ENCODE data around the gene PACS2.
"Not testable (repeated sequence)": the region's sequence is repeated elsewhere in the genome, so short reads cannot be mapped to it uniquely, and the experiment has no call there.

PACS2 gene

GRCh38 chr14:105288936-105289335, 25.6 kb upstream of the PACS2 start:
- not testable (repeated sequence) for DNase-seq (ENCODE audit: low read depth in 2 of 2)

GRCh38 chr14:105290621-105291346, 23.8 kb upstream of the PACS2 start:
- DNase-seq (ENCODE audit: low read depth in 2 of 2): no peak

DNA sequence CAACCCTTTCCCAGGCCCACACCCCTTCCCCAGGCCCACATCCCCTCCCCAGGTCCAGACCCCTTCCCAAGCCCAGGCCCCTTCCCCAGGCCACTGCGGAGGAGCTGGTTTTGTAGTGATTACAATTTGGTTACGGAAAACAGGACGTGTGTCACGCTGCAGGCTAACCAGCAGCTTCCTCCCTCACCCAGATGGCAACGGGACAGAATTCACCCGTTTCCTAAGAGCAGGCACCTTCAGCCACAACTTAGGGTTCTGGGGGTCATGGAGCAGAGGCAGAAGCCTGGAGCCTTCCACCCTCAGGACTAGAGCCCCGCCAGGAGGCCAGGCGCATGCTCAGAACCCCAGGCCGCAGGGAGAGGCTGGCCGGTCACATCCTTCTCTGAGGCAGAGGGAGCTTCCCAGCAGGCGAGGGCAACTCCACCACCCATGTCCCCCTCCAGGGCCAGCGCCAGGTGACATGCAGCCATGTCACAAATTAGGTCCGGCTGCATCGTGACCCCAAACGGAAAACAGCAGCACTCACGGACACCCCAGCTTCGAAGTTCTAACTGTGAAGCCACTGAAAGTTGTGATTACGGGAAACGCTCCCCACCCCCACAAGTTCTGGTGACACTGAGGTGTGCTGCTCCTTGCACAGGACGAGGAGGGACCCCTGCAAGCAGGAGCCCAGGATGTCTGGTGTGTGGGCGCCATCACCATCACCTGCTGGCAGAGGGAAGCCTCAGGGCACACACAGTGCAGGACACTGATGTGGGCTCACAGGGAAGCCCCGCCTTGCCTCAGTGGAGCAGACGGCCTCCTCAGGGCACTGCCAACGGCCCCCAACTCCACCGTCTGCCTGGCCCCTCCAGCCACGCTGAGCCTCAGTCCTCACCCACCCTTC, 21.5 kb upstream of the PACS2 start:
- peak in 1 of 2 donors; percentile 42 for DNase-seq (ENCODE audit: low read depth in 2 of 2)

DNA sequence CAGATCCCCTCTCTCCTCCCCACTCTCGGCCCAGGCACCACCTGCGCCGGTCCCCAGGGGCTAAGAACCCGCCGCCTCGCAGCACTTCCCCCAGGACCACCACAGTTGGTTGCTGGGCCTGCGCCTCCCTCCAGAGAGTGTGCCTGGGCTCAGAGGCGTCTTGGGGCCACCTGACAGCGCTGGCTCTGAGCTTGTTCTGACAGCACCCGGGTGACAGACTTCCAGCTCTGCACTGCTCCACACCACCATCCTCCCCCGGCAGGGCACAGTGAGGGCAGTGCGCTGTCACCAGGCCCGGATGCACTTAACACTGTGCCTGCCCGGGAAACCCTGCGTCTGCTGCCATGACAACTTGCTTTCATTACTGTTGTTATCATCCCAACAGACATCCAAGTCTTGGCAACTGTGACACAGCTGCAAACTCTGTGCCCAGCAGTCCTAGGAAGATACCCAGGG, 20.4 kb upstream of the PACS2 start:
- peak; percentile 38 to 44 for DNase-seq (ENCODE audit: low read depth in 2 of 2)

GRCh38 chr14:105297311-105297710, 17.2 kb upstream of the PACS2 start:
- DNase-seq (ENCODE audit: low read depth in 2 of 2): not testable (repeated sequence)

DNA sequence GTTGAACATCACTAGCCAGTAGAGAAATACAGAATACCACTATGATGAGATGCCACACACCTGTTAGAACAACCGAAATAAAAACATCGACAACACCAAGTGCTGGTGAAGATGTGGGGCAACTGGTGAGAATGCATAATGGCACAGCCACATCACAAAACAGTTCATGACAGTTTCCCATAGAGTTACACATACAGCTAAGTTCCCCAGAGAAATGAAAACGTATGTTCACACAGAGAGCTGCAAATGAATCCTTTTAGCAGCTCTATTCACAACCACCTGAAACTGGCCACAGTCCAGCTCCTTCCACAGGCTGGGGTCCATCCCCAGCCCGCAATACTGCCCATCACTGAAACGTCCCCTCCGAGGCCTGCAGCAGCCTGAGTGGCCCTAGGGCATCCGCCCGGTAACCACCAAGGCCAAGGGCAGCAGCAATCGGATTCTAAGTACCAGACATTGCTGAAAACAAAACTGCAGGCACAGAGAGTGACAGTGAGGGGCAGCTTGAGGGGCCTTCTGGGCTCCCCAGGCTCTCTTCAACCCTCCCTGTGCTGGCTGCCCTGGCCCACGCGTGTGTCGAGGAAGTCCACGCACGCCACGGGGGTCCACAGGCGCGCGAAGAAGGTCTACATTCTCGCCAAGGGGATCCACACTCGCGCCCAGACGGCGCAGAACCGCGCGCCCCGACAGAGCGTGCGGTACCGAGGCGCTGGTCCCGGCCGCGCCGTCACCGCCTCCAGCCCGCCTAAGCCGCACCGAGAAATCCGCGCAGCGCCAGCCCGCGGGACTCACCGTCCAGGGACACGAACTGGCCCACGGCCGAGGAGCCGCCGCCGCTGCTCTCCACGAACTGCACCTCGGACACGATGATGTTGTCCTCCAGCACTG, 14.7 kb upstream of the PACS2 start:
- DNase-seq (ENCODE audit: low read depth in 2 of 2): no peak

DNA sequence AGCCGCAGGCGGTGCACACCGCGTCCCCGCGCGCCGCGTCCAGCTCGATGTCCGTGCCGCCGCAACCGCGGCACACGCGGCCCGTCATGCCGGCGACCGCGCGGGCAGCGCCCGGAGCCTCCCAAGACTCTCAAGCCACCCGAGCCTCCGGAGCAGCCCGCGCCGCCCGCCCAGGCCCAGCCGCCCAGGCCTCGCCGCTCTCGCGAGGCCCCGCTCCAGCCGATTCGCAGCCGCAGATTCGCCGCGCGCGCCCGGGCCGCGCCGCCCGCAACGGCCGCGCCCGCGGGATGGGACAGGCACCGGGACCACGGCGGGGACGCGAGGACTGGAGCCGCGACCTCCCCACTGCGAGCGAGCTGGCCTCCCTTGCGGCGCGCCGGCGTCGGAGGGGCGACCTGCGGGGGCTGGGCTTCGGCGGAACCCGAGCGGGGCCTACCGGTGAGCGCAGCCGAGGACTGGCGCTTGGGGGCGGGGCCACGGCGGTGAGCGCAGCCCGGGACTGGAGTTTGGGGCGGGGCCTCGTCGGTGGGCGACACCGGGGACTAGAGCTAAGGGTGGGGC, 13.9 kb upstream of the PACS2 start, which contains the start of gene BRF1:
TSS of gene BRF1 (minus strand) at position 460 of the 561 bp plus-strand sequence. CDS start at position 88, 372 bp downstream.
- peak; percentile 96 to 98 for DNase-seq (ENCODE audit: low read depth in 2 of 2)

GRCh38 chr14:105301103-105301914, 13.2 kb upstream of the PACS2 start:
- DNase-seq (ENCODE audit: low read depth in 2 of 2): peak; percentile 100

DNA sequence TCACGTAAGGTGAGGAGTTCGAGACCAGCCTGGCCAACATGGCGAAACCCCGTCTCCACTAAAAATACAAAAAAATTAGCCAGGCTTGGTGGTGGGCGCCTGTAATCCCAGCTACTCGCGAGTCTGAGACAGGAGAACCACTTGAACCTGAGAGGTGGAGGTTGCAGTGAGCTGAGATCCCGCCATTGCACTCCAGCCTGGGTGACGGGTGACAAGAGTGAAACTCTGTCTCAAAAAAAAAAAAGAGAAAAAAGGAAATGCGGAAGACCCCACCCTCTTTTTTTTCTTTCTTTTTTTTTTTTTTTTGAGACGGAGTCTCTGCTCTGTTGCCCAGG, 12.7 kb upstream of the PACS2 start:
- not testable (repeated sequence) for DNase-seq (ENCODE audit: low read depth in 2 of 2)

DNA sequence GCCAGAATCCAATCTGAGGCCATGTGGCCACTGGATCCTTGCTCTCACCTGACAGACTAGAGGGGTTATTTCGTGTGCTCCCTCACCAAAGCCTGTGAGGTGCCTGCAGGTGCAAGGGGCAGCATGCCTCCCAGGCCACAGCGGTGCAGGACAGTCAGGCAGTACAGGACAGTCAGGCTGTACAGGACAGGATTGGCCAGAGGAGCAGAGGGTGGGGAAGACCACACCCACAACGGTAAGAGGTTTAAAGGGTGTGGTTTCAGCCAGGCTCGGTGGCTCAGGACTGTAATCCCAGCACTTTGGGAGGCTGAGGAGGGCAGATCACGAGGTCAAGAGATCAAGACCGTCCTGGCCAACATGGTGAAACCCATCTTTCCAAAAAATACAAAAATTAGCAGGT, 10.6 kb upstream of the PACS2 start:
- no peak for DNase-seq (ENCODE audit: low read depth in 2 of 2)

DNA sequence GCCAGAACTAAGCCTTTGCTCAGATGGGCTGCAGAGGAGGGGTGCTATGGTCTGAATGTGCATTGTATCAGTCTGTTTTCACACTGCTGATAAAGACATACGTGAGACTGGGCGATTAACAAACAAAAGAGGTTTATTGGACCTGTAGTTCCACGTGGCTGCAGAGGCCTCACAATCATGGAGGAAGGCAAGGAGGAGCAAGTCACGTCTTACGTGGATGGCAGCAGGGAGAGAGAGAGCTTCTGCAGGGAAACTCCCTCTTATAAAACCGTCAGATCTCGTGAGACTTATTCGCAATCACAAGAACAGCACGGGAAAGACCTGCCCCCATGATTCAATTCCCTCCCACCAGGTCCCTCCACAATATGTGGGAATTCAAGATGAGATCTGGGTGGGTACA, 10.0 kb upstream of the PACS2 start:
- no peak for DNase-seq (ENCODE audit: low read depth in 2 of 2)

- DNase-seq (ENCODE audit: low read depth in 2 of 2): no peak
These were observed 9.2 kb upstream of the PACS2 start for GRCh38 chr14:105305345-105305744.

DNA sequence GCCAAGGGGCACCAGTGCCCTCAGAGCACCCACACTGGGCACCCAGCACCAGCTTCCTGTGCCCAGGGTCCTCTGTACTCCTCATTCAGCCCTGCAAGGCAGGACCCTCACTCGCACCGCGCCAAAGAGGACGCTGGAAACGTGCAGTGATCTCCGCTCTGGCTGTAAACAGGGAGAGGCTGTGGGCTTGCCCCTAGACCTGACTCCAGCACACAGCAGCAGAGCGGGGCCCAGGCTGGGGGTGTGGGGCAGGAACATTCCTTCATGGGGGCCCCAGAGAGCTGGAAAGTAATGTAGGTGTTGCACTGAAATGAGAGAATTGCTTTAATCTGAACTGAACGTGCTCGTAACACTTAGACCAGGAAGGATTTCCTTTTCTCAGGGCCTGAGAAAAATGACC, 8.8 kb upstream of the PACS2 start:
- DNase-seq (ENCODE audit: low read depth in 2 of 2): no peak

DNA sequence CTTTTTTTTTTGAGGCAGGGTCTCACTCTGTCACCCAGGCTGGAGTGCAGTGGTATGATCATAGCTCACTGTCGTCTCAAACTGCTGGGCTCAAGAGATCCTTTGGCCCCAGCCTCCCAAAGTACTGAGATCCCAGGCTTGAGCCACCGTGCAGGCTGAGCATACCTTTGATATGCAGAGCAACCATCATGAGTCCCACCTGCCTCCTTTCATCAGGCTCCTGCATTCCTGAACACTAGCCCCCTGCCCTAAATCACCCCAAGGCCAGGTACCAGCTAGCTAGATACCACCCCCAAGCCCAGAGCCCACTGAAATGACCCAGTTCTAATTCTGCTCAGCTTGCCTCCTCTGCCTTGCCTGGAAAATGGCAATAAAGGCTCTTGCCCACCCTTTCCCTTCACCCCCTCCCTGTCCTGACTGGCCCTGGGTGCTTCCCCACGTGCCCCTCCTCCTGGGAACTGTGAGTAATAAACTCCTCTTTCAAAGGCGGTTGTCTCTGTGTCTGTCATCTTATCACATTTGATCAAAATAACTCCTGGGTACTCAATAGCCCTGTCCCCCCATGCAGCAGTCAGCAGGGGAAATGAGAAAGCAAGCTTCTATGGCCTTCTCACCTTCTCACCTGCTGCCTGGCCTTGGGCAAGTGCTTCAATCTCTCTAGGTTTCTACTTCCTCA, 7.4 kb upstream of the PACS2 start:
- no peak for DNase-seq (ENCODE audit: low read depth in 2 of 2)

GRCh38 chr14:105309371-105309770, 5.2 kb upstream of the PACS2 start:
- no peak for DNase-seq (ENCODE audit: low read depth in 2 of 2)

- no peak for DNase-seq (ENCODE audit: low read depth in 2 of 2)
These were observed 2.7 kb upstream of the PACS2 start for GRCh38 chr14:105311838-105312237.

DNA sequence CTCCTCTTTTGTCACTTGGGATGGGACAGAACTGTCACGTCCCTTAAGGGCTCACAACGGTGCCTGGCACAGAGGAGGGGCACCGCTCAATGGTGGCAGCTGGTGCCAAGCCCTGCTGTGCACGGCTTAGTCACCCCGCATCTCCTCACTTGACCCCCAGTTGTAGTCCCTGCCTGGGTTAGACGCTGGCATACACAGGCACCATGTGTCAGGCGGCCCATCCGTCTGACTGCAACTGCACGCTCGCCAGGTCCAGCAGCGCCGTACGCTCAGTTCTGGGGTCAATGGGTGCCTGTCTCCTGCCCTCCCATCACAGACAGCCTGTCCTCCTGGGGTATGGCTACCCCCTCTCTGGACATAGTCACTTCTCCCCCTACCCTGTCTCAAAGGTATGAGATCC, 1.6 kb upstream of the PACS2 start:
- DNase-seq (ENCODE audit: low read depth in 2 of 2): no peak

DNA sequence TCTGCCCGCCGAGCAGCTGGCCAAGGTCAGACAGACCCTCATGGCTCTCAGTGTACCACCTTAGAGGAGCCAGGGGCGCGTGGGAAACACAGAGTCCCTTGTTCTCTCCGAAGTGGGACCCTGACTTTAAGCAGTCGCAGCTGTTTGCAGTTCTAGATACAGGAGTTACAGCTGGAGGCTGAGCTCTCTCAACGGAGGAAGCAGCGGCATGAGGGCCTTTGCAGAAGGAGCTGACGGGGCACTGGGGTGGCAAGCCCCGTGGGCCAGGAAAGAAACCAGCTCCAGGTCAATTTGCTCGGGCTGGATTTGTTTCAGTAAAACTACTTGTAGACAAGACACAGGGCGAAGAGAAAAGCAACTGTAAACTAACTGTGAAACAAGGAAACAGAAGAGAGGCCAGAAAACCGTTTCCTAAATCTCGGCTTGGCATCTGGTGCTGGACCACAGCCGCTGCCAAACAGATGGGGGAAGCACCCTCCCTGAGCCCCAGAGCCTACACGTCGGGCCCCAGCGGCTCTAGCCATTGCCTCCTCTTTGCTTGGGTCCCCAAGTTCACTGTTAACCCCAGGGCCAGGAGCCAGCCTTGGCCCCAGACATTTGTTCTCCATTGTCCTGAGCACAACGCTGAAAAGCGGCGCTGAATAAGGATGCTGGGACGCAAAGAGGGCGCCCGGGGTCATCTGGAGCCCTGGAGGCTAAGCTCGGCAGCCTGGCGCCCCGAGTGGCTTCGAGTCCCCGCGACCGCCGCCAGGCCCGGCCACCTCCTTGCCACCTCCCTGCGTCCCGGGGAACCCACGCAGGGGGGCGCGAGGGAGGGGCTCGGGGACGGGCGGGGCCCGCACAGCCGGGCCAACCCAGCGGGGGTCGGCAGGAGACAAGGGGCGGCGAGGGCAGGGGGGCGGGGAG, 914 bp upstream of the PACS2 start:
- peak in 1 of 2 donors; percentile 20 for DNase-seq (ENCODE audit: low read depth in 2 of 2)

- no peak for DNase-seq (ENCODE audit: low read depth in 2 of 2)
These were observed 718 bp downstream of the PACS2 start for GRCh38 chr14:105315211-105315721.
